Hematopoietic multipotent progenitor cell treated with erythropoietin and hydrocortisone succinate and interleukin-3 and kit ligand, for 6 days (in vitro differentiated cells): ENCODE results near the gene PDE6A.

ENCODE experiments used
- DNase-seq: peaks from one replicate; pipeline ENCODE4 v3.0.0-alpha.2; 2015

The PDE6A gene

GRCh38 chr5:149808264-149808982 is 136.2 kb downstream of the PDE6A start:
- peak; percentile 25 for DNase-seq
